Mucosa of descending colon (tissue), 3 donors: Measurements from ENCODE around the gene ZBTB20. TPM values are rescaled to one million over a fixed set of nuclear protein-coding genes. Genes with fewer than 3 reads are reported as not detected.

ENCODE experiments used
- ATAC-seq: fragments of 200-7000 bp; cut with Tn5 transposase; one replicate; pipeline ENCODE4 v1.9.1; 2020; ENCODE audit warnings: mild to moderate bottlenecking, moderate library complexity
- DNase-seq, 3 donors: peaks; one replicate each; pipeline ENCODE4 v3.0.0-alpha.2; 2020
- H3K36me3 ChIP-seq: fragments of 200-600 bp; one replicate; pipeline ENCODE4 v1.8.0; 2021; ENCODE audit warnings: low read depth, mild to moderate bottlenecking
- H3K4me1 ChIP-seq: fragments of 200-600 bp; one replicate; pipeline ENCODE4 v1.8.0; 2021; ENCODE audit warnings: low read depth, mild to moderate bottlenecking
- H3K4me3 ChIP-seq: fragments of 200-600 bp; one replicate; pipeline ENCODE4 v1.8.0; 2021; ENCODE audit warnings: mild to moderate bottlenecking
- H3K9me3 ChIP-seq: fragments of 200-600 bp; one replicate; pipeline ENCODE4 v1.8.0; 2021; ENCODE audit warnings: mild to moderate bottlenecking
- intact Hi-C, 2 donors: fragments of 100-400 bp; cut with DNase I in 1 of 2; cut with micrococcal nuclease in 1 of 2; formaldehyde crosslinking; loops; one replicate each; pipeline versions ENCODE4 v1.11.0 to v1.11.1; 2022; cut with DNase I, micrococcal nuclease
- total RNA-seq, 3 donors: library from RNA; stranded (reverse); fragmentation: NEBNext Ultra II Directional in 2 of 3; extraction: Animal tissue kit (Norgen Biotek cat#: 25700) in 2 of 3; gene quantifications; one replicate each; pipeline versions ENCODE4 v1.2.1 to v1.2.4, GENCODE V29; 2021 to 2023
- TF ChIP-seq, protein P1 (sequence below): fragments of 200-600 bp; IDR thresholded peaks from one replicate; pipeline ENCODE4 v1.8.0; 2022; ENCODE audit warnings: antibody characterized with exemption, mild to moderate bottlenecking
- donor health status: DM: no; HTN: no; CAD: no; lungs with moderate emphysema.
- donor health status: DM: no; HTN: no; CAD: no.
- donor health status: DM: no; HTN: yes; CAD: no.

ZBTB20 gene
- total RNA-seq, 3 donors from 2014 or later = 30.6 to 85.6 (median 37.3) TPM

DNA sequence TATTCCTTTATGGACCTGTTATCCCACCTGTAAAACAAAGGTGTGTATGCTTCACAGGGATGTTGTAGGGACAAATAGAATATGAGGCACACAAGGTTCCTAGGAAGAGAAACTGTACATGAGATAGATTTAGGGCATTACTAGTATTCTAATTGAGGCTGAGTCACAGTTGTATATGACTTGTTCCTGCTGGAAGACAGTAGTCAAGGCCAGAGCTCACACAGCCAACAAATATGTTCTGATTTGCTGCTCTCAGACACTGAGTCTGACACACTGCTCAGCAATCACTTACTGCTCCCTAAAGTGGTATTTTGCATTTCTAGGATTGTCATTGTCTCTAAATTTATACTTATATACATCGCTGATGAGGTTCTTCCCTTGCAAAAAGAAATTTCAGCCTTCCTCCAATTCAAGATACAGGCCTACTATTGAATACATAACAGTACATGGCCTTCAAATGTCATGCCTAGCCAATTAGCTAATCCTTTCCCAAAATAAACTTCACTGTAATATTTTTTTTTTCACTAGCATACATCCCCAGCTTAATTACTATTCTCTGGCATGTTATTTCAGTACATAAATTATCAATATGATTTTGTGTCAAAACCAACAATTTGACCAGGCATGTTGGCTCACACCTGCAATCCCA lies 783.4 kb downstream of the ZBTB20 start:
- Histone ChIP-seq H3K4me1 (peaks cover 8% of the 10 kb centered on the region), H3K9me3 (no peaks in the 10 kb centered on the region), H3K36me3 (no peaks in the 10 kb centered on the region), H3K4me3 (no peak overlapping the region)
- ATAC-seq = peak; percentile 88
- intact Hi-C loops = no loop called here
- no peak for DNase-seq
- TF ChIP-seq, protein P1, sequence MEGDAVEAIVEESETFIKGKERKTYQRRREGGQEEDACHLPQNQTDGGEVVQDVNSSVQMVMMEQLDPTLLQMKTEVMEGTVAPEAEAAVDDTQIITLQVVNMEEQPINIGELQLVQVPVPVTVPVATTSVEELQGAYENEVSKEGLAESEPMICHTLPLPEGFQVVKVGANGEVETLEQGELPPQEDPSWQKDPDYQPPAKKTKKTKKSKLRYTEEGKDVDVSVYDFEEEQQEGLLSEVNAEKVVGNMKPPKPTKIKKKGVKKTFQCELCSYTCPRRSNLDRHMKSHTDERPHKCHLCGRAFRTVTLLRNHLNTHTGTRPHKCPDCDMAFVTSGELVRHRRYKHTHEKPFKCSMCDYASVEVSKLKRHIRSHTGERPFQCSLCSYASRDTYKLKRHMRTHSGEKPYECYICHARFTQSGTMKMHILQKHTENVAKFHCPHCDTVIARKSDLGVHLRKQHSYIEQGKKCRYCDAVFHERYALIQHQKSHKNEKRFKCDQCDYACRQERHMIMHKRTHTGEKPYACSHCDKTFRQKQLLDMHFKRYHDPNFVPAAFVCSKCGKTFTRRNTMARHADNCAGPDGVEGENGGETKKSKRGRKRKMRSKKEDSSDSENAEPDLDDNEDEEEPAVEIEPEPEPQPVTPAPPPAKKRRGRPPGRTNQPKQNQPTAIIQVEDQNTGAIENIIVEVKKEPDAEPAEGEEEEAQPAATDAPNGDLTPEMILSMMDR = no peak

DNA sequence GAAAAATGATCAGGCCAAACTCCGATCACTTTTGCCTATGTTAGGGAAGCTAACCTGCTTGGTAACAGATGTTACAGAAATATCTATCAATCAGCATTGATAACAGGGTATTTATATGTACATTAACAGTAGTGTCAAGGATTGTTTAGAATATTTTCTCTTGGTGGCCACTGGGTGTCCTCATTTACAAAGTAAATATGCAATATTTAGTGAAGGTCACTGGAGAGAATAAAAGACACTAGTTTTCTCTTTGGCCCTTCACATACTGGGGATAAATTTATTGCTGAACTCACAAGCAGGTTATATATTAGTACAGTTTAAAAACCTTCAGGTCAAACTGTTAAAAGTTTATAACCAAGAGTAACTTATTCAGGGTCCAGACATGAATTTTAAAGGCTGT lies 784.3 kb downstream of the ZBTB20 start:
- TF ChIP-seq, protein P1 = no peak
- Histone ChIP-seq H3K4me1 (peaks cover 8% of the 10 kb centered on the region), H3K4me3 (no peak overlapping the region), H3K36me3 (no peaks in the 10 kb centered on the region), H3K9me3 (no peaks in the 10 kb centered on the region)
- intact Hi-C loops = no loop called here
- ATAC-seq (peak; percentile 57), DNase-seq (no peak)

DNA sequence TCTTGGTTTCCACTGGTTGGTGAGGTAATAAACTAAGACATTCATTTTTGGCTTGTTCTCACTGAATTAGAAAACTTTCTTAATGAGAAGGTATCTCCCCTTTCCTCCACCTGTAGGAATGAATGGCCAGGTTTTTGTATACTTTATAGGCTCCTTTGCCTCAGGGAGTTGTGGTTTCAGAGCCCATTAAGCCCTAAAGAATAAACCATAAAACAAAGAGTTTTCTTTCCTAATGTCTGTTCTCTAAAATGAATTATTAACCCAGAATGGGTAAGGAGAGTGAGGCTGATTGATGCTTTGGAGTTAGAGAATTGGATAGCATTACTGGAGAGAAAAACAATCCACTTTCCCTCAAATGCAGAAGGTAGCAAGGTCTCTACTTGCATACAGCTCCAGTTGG lies 785.7 kb downstream of the ZBTB20 start:
- TF ChIP-seq, protein P1 = no peak
- intact Hi-C loops = no loop called here
- ATAC-seq (no peak), DNase-seq (no peak)
- H3K4me1 ChIP-seq = peaks cover 8% of the 10 kb centered on the region
- no peak overlapping the region for H3K4me3 ChIP-seq
- H3K36me3 ChIP-seq = no peaks in the 10 kb centered on the region
- H3K9me3 ChIP-seq = no peaks in the 10 kb centered on the region

DNA sequence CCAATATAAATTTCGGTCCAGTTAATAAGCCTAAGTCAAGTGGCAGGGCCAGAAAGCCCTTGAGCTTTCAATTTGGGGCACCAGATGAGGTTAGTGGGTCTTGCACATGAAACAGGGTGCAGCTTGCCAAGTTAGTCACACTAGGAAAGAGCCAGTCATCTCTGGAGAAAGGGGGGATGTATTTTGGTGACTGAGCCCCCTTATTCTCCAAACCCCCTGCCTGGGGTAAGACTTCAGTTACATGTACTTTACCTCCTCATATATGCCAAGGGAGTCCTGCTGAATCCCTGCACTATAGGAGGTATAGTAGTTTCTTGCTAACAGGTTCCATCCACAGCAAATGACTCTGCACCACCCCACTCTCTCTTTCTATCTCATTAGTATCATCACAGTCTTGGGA lies 790.6 kb downstream of the ZBTB20 start:
- no peak for DNase-seq
- H3K9me3 ChIP-seq = no peaks in the 10 kb centered on the region
- no peak overlapping the region for H3K4me3 ChIP-seq
- no peaks in the 10 kb centered on the region for H3K4me1 ChIP-seq
- no peaks in the 10 kb centered on the region for H3K36me3 ChIP-seq
- no peak for ATAC-seq
- TF ChIP-seq, protein P1 = no peak
- intact Hi-C loops = no loop called here

DNA sequence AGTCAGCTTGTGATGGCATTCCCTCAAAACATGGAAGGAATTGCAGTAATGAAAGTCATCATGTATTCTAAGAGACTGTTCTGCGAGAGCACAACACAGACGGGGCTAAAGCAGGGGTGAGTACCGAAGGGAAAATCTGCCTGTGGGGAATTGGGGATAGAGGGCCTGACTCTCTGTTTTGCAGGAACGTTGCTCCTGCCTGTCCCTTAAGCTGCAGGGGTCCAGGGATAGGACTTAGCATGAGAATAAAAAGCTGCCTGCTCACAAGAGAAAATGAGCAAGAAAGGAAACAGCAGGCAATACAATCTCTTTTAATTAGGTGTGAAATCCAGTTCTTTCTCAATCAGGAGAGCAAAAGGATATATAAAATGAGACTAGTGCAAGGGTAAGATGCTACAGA lies 791.0 kb downstream of the ZBTB20 start:
- H3K4me3 ChIP-seq = no peak overlapping the region
- intact Hi-C loops = no loop called here
- no peaks in the 10 kb centered on the region for H3K9me3 ChIP-seq
- ATAC-seq (no peak), DNase-seq (no peak)
- no peaks in the 10 kb centered on the region for H3K4me1 ChIP-seq
- TF ChIP-seq, protein P1 = no peak
- H3K36me3 ChIP-seq = no peaks in the 10 kb centered on the region

DNA sequence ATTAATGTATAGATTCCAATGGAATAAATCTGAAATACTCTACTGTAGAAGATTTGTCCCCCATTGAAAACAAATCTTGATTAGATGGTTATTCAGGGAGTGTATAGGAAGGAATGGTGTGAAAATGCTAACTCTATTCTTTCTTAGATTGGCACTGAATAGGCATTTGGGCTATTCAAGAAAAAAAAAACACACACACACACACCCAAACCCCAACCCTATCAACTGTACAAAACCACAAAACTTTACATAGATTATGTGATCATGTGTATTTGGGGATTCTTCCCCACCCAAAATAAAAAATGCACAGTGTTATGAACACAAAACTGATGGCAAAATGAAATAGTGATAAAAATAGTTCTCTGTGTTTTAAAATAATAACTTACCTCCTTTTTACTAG lies 791.4 kb downstream of the ZBTB20 start:
- DNase-seq (no peak), ATAC-seq (no peak)
- TF ChIP-seq, protein P1 = no peak
- Histone ChIP-seq H3K4me3 (no peak overlapping the region), H3K4me1 (no peaks in the 10 kb centered on the region), H3K36me3 (no peaks in the 10 kb centered on the region), H3K9me3 (no peaks in the 10 kb centered on the region)
- intact Hi-C loops = no loop called here
